ENCODE results near the gene MIPEP.

DNA sequence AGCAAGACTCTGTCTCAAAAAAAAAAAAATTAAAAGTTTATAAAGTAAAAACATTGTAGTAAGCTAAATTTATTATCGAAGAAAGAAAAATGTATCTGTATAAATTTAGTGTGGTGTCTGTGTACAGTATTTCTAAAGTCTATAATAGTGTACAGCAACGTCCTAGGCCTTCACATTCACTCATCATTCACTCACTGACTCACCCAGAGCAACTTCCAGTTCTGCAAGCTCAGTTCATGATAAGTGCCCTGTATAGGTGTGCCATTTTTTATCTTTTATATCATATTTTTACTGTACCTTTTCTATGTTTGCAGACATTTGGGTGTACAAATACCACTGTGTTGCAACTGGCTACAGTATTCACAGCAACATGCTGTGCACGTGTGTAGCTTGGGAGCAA, 200.9 kb downstream of the MIPEP start:
- TF ChIP-seq, protein P1, sequence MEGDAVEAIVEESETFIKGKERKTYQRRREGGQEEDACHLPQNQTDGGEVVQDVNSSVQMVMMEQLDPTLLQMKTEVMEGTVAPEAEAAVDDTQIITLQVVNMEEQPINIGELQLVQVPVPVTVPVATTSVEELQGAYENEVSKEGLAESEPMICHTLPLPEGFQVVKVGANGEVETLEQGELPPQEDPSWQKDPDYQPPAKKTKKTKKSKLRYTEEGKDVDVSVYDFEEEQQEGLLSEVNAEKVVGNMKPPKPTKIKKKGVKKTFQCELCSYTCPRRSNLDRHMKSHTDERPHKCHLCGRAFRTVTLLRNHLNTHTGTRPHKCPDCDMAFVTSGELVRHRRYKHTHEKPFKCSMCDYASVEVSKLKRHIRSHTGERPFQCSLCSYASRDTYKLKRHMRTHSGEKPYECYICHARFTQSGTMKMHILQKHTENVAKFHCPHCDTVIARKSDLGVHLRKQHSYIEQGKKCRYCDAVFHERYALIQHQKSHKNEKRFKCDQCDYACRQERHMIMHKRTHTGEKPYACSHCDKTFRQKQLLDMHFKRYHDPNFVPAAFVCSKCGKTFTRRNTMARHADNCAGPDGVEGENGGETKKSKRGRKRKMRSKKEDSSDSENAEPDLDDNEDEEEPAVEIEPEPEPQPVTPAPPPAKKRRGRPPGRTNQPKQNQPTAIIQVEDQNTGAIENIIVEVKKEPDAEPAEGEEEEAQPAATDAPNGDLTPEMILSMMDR (conservative IDR thresholded peaks at IDR 0.05): no peak
- TF ChIP-seq EZH2 (IDR thresholded peaks at IDR 0.05; ENCODE audit: low read depth): no peak

Data from PC-9 (cell line).